ENCODE data around the gene IFIT5. TPM values are rescaled to one million over a fixed set of nuclear protein-coding genes. Genes with fewer than 3 reads are reported as not detected.
A peak's percentile ranks its signal among the peaks of the same experiment; 100 is the strongest.

IFIT5 gene
- total RNA-seq, 1 donor from 2014 or later: 42.9 TPM

DNA sequence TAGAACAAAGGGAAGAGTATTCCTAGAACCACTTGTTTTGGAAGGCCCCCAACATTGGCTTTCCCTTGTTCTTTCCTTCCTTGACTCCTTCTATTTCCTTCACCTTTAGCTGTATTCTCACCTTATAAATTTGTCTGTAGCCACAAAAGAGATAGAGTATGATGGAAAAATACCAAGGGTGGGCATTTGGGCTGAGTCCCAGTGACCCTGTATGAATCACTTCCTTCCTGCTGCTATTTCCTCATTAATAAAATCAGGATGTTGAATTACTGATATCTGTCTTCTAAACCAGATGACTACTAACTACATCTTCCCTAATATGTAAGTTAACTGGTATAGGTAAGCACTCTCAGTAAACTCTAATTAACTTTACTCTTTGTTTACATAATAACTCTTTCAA is 55.1 kb downstream of the IFIT5 start:
- no peaks in the 10 kb centered on the region for H3K4me1 ChIP-seq (ENCODE audit: insufficient read depth, low read length)
- H4K20me1 ChIP-seq (ENCODE audit: insufficient read depth, low read length): no peaks in the 10 kb centered on the region
- H3K4me3 ChIP-seq (ENCODE audit: insufficient read depth, low read depth, low read length): no peak overlapping the region
- DNase-seq (ENCODE audit: low read depth) (no peak), FAIRE-seq (peak; percentile 75)
- Mint-ChIP-seq H3K4me1 (ENCODE audit: low read depth, unreplicated experiment) (peaks cover 19% of the 10 kb centered on the region), H3K27ac (ENCODE audit: unreplicated experiment) (no peak overlapping the region), H3K9me3 (ENCODE audit: unreplicated experiment) (no peaks in the 10 kb centered on the region), H3K36me3 (ENCODE audit: low read depth, unreplicated experiment) (no peaks in the 10 kb centered on the region), H3K27me3 (ENCODE audit: low read depth, unreplicated experiment) (peaks cover 2% of the 10 kb centered on the region), H3K4me3 (ENCODE audit: unreplicated experiment) (no peak overlapping the region)
- no peak overlapping the region for H3K27ac ChIP-seq (ENCODE audit: low read depth, low read length)
- H2AFZ ChIP-seq (ENCODE audit: low read depth, low read length): no peak overlapping the region
- TF ChIP-seq CTCF (IDR thresholded peaks at IDR 0.05; ENCODE audit: insufficient read depth, low read depth, low read length) (no peak), EZH2 (IDR thresholded peaks at IDR 0.05; ENCODE audit: insufficient read depth, low read length) (no peak)
- H3K9me3 ChIP-seq (ENCODE audit: insufficient read depth, low read depth, low read length): no peaks in the 10 kb centered on the region
- H3K4me2 ChIP-seq (ENCODE audit: low read length): no peak overlapping the region
- H3K9ac ChIP-seq (ENCODE audit: low read length): no peak overlapping the region
- H3K79me2 ChIP-seq (ENCODE audit: insufficient read depth, low read length): no peaks in the 10 kb centered on the region
- no peaks in the 10 kb centered on the region for H3K27me3 ChIP-seq (ENCODE audit: insufficient read depth, low read length)
- H3K36me3 ChIP-seq (ENCODE audit: insufficient read depth, low read length): no peaks in the 10 kb centered on the region

Other genes with a start within 250 kb of the IFIT5 start
- gene CH25H, start 207.3 kb upstream of the IFIT5 start, total RNA-seq: 0.22 and 0.34 TPM in 2 replicates
- 70.1 and 70.2 TPM in 2 replicates for gene LIPA, start 162.8 kb upstream of the IFIT5 start, total RNA-seq
- gene IFIT2, start 112.5 kb upstream of the IFIT5 start, total RNA-seq: 36.0 and 42.0 TPM in 2 replicates
- 171 and 193 TPM in 2 replicates for gene IFIT3, start 86.6 kb upstream of the IFIT5 start, total RNA-seq
- not detected in 2 replicates for gene IFIT1B, start 36.5 kb upstream of the IFIT5 start, total RNA-seq
- 335 and 375 TPM in 2 replicates for gene IFIT1, start 21.9 kb upstream of the IFIT5 start, total RNA-seq
- gene SLC16A12, start 121.0 kb downstream of the IFIT5 start, total RNA-seq: 0.31 and 0.59 TPM in 2 replicates
- 7.2 and 7.9 TPM in 2 replicates for gene PANK1, start 230.7 kb downstream of the IFIT5 start, total RNA-seq

Data from astrocyte (in vitro differentiated cells and primary cell).